GM12865 (cell line): Measurements from ENCODE around the gene TMX1.

Experiments
- DNase-seq: peaks from one replicate; pipeline ENCODE4 v3.0.0; 2010; ENCODE audit warnings: low read depth
- H3K4me3 ChIP-seq: 2 replicates; pipeline ENCODE4 v1.5.1; 2011; ENCODE audit warnings: mild to moderate bottlenecking, low read depth, low read length, control low read depth
- CTCF ChIP-seq: IDR thresholded peaks from 2 replicates; pipeline ENCODE4 v1.5.1; 2011; ENCODE audit warnings: low read length, control low read depth, low read depth, inconsistent platforms; ENCODE audit not compliant: insufficient read depth; ENCODE audit errors: missing control alignments

The TMX1 gene

GRCh38 chr14:51282517-51282916 is 42.5 kb downstream of the TMX1 start:
- H3K4me3 ChIP-seq: no peak overlapping the region
- no peak for DNase-seq
- no peak for TF ChIP-seq CTCF

- peak; percentile 55 for DNase-seq
- TF ChIP-seq CTCF: peak; percentile 64
- no peak overlapping the region for H3K4me3 ChIP-seq
Observed at GRCh38 chr14:51283402-51284085, 43.5 kb downstream of the TMX1 start.

- TF ChIP-seq CTCF: no peak
- H3K4me3 ChIP-seq: no peak overlapping the region
- no peak for DNase-seq
Observed at GRCh38 chr14:51284241-51284640, 44.2 kb downstream of the TMX1 start.

GRCh38 chr14:51285120-51285519 is 45.1 kb downstream of the TMX1 start:
- no peak for TF ChIP-seq CTCF
- DNase-seq: peak; percentile 50
- H3K4me3 ChIP-seq: no peak overlapping the region

- TF ChIP-seq CTCF: no peak
- DNase-seq: no peak
Observed at GRCh38 chr14:51289169-51289568, 49.1 kb downstream of the TMX1 start.

GRCh38 chr14:51290132-51290531 is 50.1 kb downstream of the TMX1 start:
- no peak for TF ChIP-seq CTCF
- no peak overlapping the region for H3K4me3 ChIP-seq
- DNase-seq: no peak

More at GRCh38 chr14:51289169-51289568, 49.1 kb downstream of the TMX1 start:
- no peak overlapping the region for H3K4me3 ChIP-seq

- no peak for TF ChIP-seq CTCF
- no peak for DNase-seq
- no peak overlapping the region for H3K4me3 ChIP-seq
Observed at GRCh38 chr14:51291016-51291415, 51.0 kb downstream of the TMX1 start.
